ENCODE data around the gene TOMM20L.

DNA sequence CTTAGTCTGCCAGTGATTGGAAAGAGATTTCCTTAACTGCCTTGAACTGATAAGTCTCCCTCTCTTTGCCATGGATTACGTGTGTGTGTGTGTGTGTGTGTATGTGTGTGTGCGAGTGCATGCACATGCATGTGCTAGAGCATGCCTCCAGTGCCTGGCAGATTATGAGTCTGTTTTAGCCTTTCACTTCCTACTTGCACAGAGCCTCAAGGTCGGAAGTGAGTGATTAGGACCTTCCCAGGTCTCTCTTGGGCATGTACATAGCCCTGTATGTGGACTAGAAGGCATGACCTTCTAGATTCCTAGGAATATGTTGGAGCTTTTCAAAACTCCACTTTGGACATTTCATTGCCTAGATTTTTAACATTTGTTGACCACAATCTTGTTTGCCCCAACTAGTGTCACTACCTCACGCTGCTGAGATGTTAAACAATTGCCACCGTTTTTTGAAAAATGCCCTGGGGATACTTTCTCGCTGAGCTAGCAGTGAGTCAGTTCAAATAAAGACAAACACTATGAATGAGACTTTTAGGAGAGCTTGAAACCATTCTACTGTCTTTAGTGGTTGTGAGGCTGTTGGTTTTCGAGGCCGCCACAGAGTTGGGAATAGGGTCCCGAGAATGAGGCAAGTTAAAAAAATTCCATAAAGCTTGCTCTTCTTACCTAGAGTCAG, 60.0 kb downstream of the TOMM20L start:
- TF ChIP-seq ZNF274 (IDR thresholded peaks at IDR 0.05; ENCODE audit: borderline replicate concordance, low read depth, low read length): no peak
- TF ChIP-seq POLR2AphosphoS5 (IDR thresholded peaks at IDR 0.05; ENCODE audit: control insufficient read depth, insufficient read depth, low read depth, low read length): no peak
- TF ChIP-seq CBFA2T3 (IDR thresholded peaks at IDR 0.05): no peak
- no peak for TF ChIP-seq CTCF (IDR thresholded peaks at IDR 0.05 in 2 of 3, conservative IDR thresholded peaks at IDR 0.05 in 1 of 3; ENCODE audit: insufficient read depth in 2 of 3, low read depth in 1 of 3, low read length in 3 of 3)
- no peak for TF ChIP-seq MAX (CRISPR knock-in tag; IDR thresholded peaks at IDR 0.05)
